Heart left ventricle (tissue), 16 donors: ENCODE results near the gene UBXN1. TPM values are rescaled to one million over a fixed set of nuclear protein-coding genes. Genes with fewer than 3 reads are reported as not detected.

Experiments used
- ATAC-seq, 4 donors: fragments of 200-7000 bp; cut with Tn5 transposase; one replicate each; pipeline ENCODE4 v1.9.1; 2020 to 2022; ENCODE audit warnings: moderate library complexity in 4 of 4, mild to moderate bottlenecking in 3 of 4, moderate number of reproducible peaks in 1 of 4
- DNase-seq, 5 donors: peaks; one replicate each; pipeline ENCODE4 v3.0.0-alpha.2; 2020
- H3K27ac ChIP-seq, 12 donors: fragments of 200-600 bp; sonication (generic) in 4 of 12; one replicate each; pipeline versions ENCODE4 v1.5.0 to v1.8.0; 2016 to 2022; ENCODE audit warnings: mild to moderate bottlenecking in 2 of 12
- H3K27me3 ChIP-seq, 9 donors: fragments of 200-600 bp; sonication (generic) in 2 of 9; one replicate each; pipeline versions ENCODE4 v1.5.1 to v1.8.0; 2016 to 2022; ENCODE audit warnings: mild to moderate bottlenecking in 3 of 9
- H3K36me3 ChIP-seq, 9 donors: fragments of 200-600 bp; sonication (generic) in 2 of 9; one replicate each; pipeline versions ENCODE4 v1.5.0 to v1.8.0; 2018 to 2022; ENCODE audit warnings: mild to moderate bottlenecking in 2 of 9
- H3K4me1 ChIP-seq, 12 donors: fragments of 200-600 bp; sonication (generic) in 4 of 12; one replicate each; pipeline versions ENCODE4 v1.5.0 to v1.8.0; 2016 to 2022; ENCODE audit warnings: mild to moderate bottlenecking in 3 of 12
- H3K4me3 ChIP-seq, 12 donors: fragments of 200-600 bp; sonication (generic) in 4 of 12; one replicate each; pipeline versions ENCODE4 v1.5.0 to v1.8.0; 2017 to 2022; ENCODE audit warnings: mild to moderate bottlenecking in 9 of 12, moderate library complexity in 4 of 12
- H3K9me3 ChIP-seq, 12 donors: fragments of 200-600 bp; sonication (generic) in 4 of 12; one replicate each; pipeline versions ENCODE4 v1.5.0 to v1.8.0; 2016 to 2022; ENCODE audit warnings: mild to moderate bottlenecking in 1 of 12
- CTCF ChIP-seq, 12 donors: fragments of 200-600 bp; sonication (generic) in 4 of 12; IDR thresholded peaks; one replicate each; pipeline versions ENCODE4 v1.5.0 to v1.8.0; 2018 to 2022; ENCODE audit warnings: antibody characterized with exemption in 12 of 12, mild to moderate bottlenecking in 5 of 12
- POLR2A ChIP-seq, 2 donors: fragments of 450-650 bp; IDR thresholded peaks; one replicate each; pipeline ENCODE4 v1.6.1; 2017; ENCODE audit warnings: antibody characterized with exemption in 2 of 2, mild to moderate bottlenecking in 2 of 2, moderate library complexity in 2 of 2
- WGBS, 4 donors: extraction: QIAGEN DNeasy Blood & Tissue Kit in 2 of 4; methylation state at CpG; one replicate each; pipeline versions ENCODE4 v1.1.5 to v1.1.7; 2013 to 2018; 5-methylcytosine and 5-hydroxymethylcytosine counted together
- intact Hi-C, 10 donors: fragments of 100-400 bp; cut with DNase I; formaldehyde crosslinking; loops; one replicate each; pipeline versions ENCODE4 v1.11.1 to v1.14.2; 2022
- polyA plus RNA-seq, 2 donors: library from polyadenylated mRNA; stranded (reverse); fragments of 200-250 nt; gene quantifications; one replicate each; pipeline ENCODE4 v1.2.3, GENCODE V29; 2013
- total RNA-seq, 9 donors: library from RNA; depleted of rRNA in 2 of 9; stranded (reverse); fragments of >200 nt in 2 of 9; fragmentation: NEBNext Ultra II Directional in 3 of 9; extraction: Animal tissue kit (Norgen Biotek cat#: 25700) in 3 of 9; gene quantifications; one replicate each; pipeline versions ENCODE4 v1.1.0 to v1.2.4, GENCODE V29; 2016 to 2023
- donor health status: ischemic (EF 13 %, LVEDD 7.1; RV severe dilation, severe dysfunction).
- donor health status: healthy with polysubstance abuse.
- donor health status: DM: no; HTN: yes; CAD: no.
- donor health status: DM: no; HTN: no; CAD: no.
- donor health status: ischemic (EF 25% LVEDD 6.9; RV normal size, moderate dysfunction).
- donor health status: ischemic (EF 25% LVEDD 5.7; RV mildly dilated, moderate dysfunction).
- donor health status: healthy.
- donor health status: DM: yes; HTN: yes; CAD: no.
- donor health status: ischemic (EF 35%, LVEDD 5.7; RV mildly dilated, moderate dysfunction).
- donor health status: nonischemic (EF 11% LVEDD 7.7; RV severe dilation, severe dysfunction).
- donor health status: DM: yes; HTN: yes; CAD: no.
- donor health status: PGD.
- donor health status: ischemic (EF 29% LVEDD 5.4; RV normal size, mild dysfunction).
- donor health status: nonischemic (EF 23%, LVEDD 6.1; RV moderate dilation, normal function).

UBXN1 gene
- total and polyA plus RNA-seq, 11 donors, result 69.2 to 188 (median 83.2) TPM

- DNase-seq (peak in 1 of 5 donors; percentile 31), ATAC-seq (no peak)
- intact Hi-C loops, result loop anchor here in 4 of 10 donors (2.0 to 5.0 kb wide), 2 partner anchors 17 to 35 kb away; partner anchors contain the start of genes EML3 (in 3 of the 4), ROM1 (in 3 of the 4), C11orf98 (in 1 of the 4) and CSKMT (in 1 of the 4)
- Histone ChIP-seq H3K27ac (no peak overlapping the region), H3K4me3 (no peak overlapping the region), H3K4me1 (peaks cover 0 to 45% (median 33%) of the 10 kb centered on the region in 12 donors), H3K27me3 (no peaks in the 10 kb centered on the region), H3K36me3 (peaks cover 0 to 47% (median 42%) of the 10 kb centered on the region in 9 donors), H3K9me3 (no peaks in the 10 kb centered on the region)
- TF ChIP-seq POLR2A (IDR thresholded peaks at IDR 0.05), result no peak
- TF ChIP-seq CTCF (IDR thresholded peaks at IDR 0.05), result no peak
- 86 to 93% (median 89%) methylated on average over 4 to 6 of the region's 6 CpGs for WGBS, 4 donors
These were observed 31.3 kb downstream of the UBXN1 start for GRCh38 chr11:62647609-62648005.

GRCh38 chr11:62646825-62647608 lies 31.9 kb downstream of the UBXN1 start:
- intact Hi-C loops, result loop anchor here in 5 of 10 donors (1.0 to 5.0 kb wide), 3 partner anchors 18 to 35 kb away; partner anchors contain the start of genes EML3 (in 3 of the 5), ROM1 (in 3 of the 5), C11orf98 (in 1 of the 5) and CSKMT (in 1 of the 5)
- Histone ChIP-seq H3K4me1 (peaks cover 0 to 40% (median 28%) of the 10 kb centered on the region in 12 donors), H3K4me3 (peak overlapping the region in 9 of 12 donors; percentile 71 to 100 (median 89)), H3K27me3 (no peaks in the 10 kb centered on the region), H3K36me3 (peaks cover 0 to 53% (median 47%) of the 10 kb centered on the region in 9 donors), H3K9me3 (no peaks in the 10 kb centered on the region), H3K27ac (peak overlapping the region in 6 of 12 donors; percentile 3 to 98 (median 78))
- ATAC-seq, result peak; percentile 1 to 4 (median 2)
- WGBS, 4 donors, result 45 to 64% (median 55%) methylated on average over 20 to 32 of the region's 32 CpGs
- no peak for TF ChIP-seq POLR2A (IDR thresholded peaks at IDR 0.05)
- no peak for TF ChIP-seq CTCF (IDR thresholded peaks at IDR 0.05)
- peak in 1 of 5 donors; percentile 56 for DNase-seq

GRCh38 chr11:62645946-62646824 lies 32.7 kb downstream of the UBXN1 start, which contains the start of gene GANAB:
Gene GANAB (minus strand): TSS chr11:62646613. CDS start chr11:62646599, 14 bp downstream.
- peak within 1 kb of the TSS; percentile 63 to 100 (median 88) for H3K4me3 ChIP-seq
- H3K27ac ChIP-seq, result peak within 1 kb of the TSS; percentile 67 to 98 (median 94)
- peak; percentile 98 to 99 (median 98) for ATAC-seq
- no peaks in the 10 kb centered on the region for H3K9me3 ChIP-seq
- peaks cover 0 to 34% (median 21%) of the 10 kb centered on the region in 12 donors for H3K4me1 ChIP-seq
- intact Hi-C loops, result loop anchor here in 5 of 10 donors (1.0 to 5.0 kb wide), 3 partner anchors 19 to 34 kb away; partner anchors contain the start of genes EML3 (in 3 of the 5), ROM1 (in 3 of the 5), C11orf98 (in 1 of the 5) and CSKMT (in 1 of the 5)
- peak in 1 of 2 donors; percentile 64 for TF ChIP-seq POLR2A (IDR thresholded peaks at IDR 0.05)
- TF ChIP-seq CTCF (IDR thresholded peaks at IDR 0.05), result peak in 1 of 12 donors; percentile 3
- peaks cover 0 to 54% (median 48%) of the 10 kb centered on the region in 9 donors for H3K36me3 ChIP-seq
- 0 to 1% (median 0%) methylated on average over 35 to 73 of the region's 73 CpGs for WGBS, 4 donors
- peak; percentile 99 to 100 (median 99) for DNase-seq
- no peaks in the 10 kb centered on the region for H3K27me3 ChIP-seq
